GM10266 (cell line): ENCODE measurements around the gene STPG1.
A peak's percentile ranks its signal among the peaks of the same experiment; 100 is the strongest.

Source experiments
- DNase-seq: peaks from one replicate; pipeline ENCODE4 v3.0.0; 2012; ENCODE audit errors: extremely low spot score
- TF ChIP-seq, protein P1 (sequence below): IDR thresholded peaks from 2 replicates; pipeline ENCODE4 v1.5.1; 2012; ENCODE audit warnings: mild to moderate bottlenecking, low read depth; ENCODE audit not compliant: control insufficient read depth, insufficient read depth; ENCODE audit errors: missing control alignments

The STPG1 gene

DNA sequence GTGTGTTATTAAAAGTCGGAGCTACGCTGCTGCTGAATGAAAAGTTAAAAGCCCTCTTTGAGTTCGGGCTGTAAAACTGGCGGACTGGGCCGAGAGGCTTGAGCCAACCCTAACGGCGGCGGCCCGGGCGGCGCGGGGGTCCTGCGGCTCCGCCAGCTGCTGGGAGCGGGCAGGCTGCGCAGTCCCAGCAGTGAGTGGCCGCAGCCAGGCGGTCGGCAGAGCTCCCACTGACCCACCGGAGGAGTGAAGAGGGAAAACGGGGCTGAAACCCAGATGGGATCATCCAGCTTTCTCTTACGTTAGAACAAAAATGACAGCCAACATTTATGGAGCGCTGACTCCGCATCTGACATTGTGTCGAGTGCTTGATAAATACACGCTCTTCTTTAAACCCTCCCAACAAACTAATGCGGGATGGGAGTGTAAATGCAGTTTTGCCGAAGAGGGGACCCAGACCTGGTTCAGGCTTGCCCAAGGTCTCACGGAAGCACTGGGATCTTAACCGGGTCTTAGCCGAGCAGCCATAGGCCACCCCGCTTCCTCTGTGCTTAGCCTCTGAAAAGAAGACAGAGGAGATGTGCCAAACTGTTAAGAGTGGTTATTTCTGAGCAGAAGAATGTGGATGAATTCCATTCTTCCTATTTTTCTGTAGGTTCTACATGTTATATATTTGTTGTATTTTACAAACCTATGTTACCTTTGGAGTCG is 91.0 kb downstream of the STPG1 start:
- TF ChIP-seq, protein P1, sequence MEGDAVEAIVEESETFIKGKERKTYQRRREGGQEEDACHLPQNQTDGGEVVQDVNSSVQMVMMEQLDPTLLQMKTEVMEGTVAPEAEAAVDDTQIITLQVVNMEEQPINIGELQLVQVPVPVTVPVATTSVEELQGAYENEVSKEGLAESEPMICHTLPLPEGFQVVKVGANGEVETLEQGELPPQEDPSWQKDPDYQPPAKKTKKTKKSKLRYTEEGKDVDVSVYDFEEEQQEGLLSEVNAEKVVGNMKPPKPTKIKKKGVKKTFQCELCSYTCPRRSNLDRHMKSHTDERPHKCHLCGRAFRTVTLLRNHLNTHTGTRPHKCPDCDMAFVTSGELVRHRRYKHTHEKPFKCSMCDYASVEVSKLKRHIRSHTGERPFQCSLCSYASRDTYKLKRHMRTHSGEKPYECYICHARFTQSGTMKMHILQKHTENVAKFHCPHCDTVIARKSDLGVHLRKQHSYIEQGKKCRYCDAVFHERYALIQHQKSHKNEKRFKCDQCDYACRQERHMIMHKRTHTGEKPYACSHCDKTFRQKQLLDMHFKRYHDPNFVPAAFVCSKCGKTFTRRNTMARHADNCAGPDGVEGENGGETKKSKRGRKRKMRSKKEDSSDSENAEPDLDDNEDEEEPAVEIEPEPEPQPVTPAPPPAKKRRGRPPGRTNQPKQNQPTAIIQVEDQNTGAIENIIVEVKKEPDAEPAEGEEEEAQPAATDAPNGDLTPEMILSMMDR = no peak
- DNase-seq = no peak

DNA sequence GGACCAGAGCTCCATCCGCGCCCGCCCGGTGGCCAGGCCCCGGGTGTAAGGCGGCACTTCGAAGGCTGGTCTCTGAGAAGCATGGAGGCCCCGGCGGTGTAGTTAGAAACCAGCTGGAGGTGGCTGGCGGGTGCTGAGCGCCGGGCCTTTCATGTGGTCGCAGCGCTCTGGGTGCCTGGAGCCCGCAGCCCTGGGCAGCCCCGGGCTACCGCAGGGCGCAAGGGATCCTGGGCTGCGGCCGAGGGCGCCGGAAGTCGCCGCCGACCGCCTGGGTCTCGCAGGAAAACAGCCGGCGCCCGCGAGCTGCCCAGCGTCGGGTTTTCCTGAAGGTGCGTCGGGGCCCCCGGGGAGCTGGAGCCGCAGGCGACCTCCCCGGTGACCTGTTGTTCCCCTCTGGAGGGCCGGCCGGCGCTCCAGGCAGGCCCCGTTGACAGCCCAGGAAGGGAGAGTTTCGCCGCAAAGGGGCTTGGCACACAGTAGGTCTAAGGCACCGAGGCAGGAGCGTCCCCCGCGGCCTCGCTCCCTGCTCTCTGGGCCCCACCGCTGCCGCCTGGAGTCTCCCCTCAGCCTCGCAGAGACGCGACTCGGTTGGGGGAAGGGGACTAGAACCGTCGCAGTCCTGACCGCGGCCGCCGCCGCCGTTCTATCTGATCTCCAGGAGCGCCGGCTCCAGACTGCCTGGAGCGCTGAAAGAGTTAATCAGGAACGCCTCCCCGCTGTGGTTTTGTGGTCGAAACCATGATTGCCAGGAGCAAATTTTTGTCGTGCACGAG is 91.7 kb downstream of the STPG1 start:
- TF ChIP-seq, protein P1 = no peak
- peak; percentile 82 for DNase-seq

DNA sequence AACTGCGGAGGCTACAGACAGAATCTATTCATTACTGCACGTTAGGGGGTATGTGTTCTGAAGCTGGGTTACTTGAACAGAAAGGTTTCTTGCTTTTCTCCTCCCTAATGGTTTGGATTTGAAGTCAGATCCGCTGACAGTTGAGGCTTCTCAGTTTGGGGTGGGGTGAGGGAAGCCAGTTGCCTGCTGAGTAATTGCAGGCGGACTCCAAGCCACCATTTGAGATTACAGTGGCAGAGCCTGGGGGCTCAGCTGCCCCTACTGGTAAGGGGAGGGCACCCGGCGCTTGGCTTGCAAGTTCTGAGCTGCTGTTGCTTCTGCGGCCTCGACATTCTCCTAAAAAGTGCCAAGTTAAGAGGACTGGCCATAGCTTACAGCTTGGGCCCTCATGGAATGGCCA is 92.5 kb downstream of the STPG1 start:
- DNase-seq = no peak
- TF ChIP-seq, protein P1 = no peak

DNA sequence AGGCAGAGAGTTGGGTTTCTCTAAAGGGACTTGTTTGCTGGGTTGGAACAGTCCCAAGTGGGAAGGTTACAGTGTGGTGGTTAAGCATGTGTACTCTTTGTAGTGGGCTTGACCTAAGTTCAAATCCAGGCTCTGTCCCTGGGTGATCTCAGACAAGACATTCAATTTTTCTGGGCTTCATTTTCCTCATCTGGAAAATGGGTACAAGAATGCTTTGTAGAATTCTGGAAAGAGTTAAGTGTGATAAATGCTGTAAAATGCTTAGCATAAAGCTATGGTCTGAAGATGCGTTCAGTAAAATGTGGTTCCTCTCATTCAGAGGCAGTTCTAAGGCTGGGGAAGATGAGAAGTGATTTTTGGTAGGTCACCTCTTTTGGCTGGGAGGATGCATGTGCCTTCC is 93.6 kb downstream of the STPG1 start:
- DNase-seq = no peak
- TF ChIP-seq, protein P1 = no peak

DNA sequence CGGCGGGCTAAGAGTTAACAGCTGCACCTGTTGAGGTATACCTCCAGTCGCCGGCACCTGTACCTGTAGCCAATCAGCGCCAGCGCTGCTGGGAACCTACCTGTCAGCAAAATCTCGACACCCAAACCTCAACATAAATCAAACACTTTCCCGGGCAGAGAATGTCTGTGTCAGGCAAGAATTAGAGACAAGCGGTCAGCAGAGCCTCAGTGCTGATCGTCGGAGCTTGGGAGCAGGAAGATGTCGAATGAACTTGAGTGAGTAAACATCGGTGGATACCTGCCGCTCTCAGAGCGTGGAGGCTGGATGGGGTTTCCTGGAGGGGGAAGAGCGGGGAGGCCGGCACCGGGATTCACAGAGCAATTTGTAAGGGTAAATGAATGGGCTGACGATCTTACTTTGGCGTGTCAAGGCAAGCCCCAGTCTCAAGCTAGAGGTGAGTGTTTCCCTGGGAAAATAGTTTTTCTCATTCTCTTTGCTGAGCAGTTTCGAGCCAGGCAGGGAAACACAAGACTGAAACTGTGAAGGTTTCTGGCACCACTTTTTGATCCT is 94.2 kb downstream of the STPG1 start, which contains the start of gene GRHL3:
Gene GRHL3, plus strand, starts transcription at position 46 of the 552 bp plus-strand sequence. Its CDS starts 195 bp downstream, at position 241.
- DNase-seq = no peak
- TF ChIP-seq, protein P1 = no peak

DNA sequence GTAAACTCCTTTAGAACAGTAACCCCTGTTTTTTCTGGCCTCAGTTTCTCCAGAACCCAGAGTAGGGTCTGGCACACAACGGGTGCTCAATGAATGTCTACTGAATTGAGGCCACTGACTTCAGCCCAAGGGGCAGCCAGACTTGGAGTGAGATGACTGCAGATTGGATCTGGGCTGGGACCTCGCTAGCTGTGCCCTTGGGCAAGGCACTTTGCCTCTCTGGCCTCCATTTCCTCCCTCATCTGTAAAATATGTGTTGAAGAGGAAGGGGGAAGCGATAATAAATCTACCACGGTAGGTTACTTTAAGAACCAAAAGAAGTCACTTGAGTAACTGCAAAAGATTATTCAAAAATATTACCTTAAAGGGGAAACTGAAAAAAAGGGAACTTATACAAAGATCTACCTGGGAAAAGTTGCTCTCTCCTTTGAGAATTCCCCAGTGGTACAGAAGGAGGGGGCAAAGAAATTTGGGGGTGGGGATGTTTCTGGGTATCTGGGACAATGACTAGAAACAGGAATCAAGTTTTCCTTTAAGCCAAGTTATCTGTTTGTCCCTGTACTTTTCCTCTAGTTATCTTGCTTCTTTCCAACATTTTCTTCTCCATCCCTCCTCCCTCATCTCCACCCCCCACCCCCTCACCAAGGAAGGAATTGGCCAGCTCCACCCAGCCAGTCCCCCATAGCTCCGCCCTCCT is 94.8 kb downstream of the STPG1 start:
- no peak for DNase-seq
- TF ChIP-seq, protein P1 = no peak
